K562 (cell line): ENCODE results near the gene MTHFR. TPM values are rescaled to one million over a fixed set of nuclear protein-coding genes. Genes with fewer than 3 reads are reported as not detected.

Source experiments
- CBFA2T3 ChIP-seq: fragments of 450-650 bp; IDR thresholded peaks from 2 replicates; pipeline ENCODE4 v1.6.1; 2017
- CXXC5 ChIP-seq: fragments of 250-450 bp; sonication (Bioruptor Pico); IDR thresholded peaks from 2 replicates; pipeline ENCODE4 v1.8.0; 2022; ENCODE audit warnings: inconsistent platforms, mild to moderate bottlenecking, moderate library complexity
- HMG20B ChIP-seq: fragments of 250-450 bp; sonication (Bioruptor Pico); IDR thresholded peaks from 2 replicates; pipeline ENCODE4 v1.5.0; 2021; ENCODE audit warnings: mild to moderate bottlenecking
- MCM5 ChIP-seq: fragments of 450-650 bp; IDR thresholded peaks from 2 replicates; pipeline ENCODE4 v1.6.1; 2016; ENCODE audit warnings: low read depth
- NFIC ChIP-seq: fragments of 450-650 bp; IDR thresholded peaks from 2 replicates; pipeline ENCODE4 v1.6.1; 2017; ENCODE audit warnings: mild to moderate bottlenecking, inconsistent platforms
- RAD51 ChIP-seq: fragments of 450-650 bp; IDR thresholded peaks from 2 replicates; pipeline ENCODE4 v1.7.1; 2016; ENCODE audit warnings: low read depth, mild to moderate bottlenecking, borderline replicate concordance
- SMC3 ChIP-seq: conservative IDR thresholded peaks from 2 replicates; pipeline ENCODE4 v1.6.1; 2011; ENCODE audit warnings: low read depth, low read length, improper control_type of control experiment; ENCODE audit not compliant: insufficient read depth
- STAG1 ChIP-seq: sonication (generic); formaldehyde crosslinking; IDR thresholded peaks from 2 replicates; pipeline ENCODE4 v1.5.0; 2020; ENCODE audit warnings: missing genetic modification reagents, borderline replicate concordance
- TBL1XR1 ChIP-seq, 2 experiments: IDR thresholded peaks; 2 replicates each; pipeline ENCODE4 v1.6.1; 2012; ENCODE audit warnings: improper control_type of control experiment in 2 of 2, low read length in 2 of 2, mild to moderate bottlenecking in 1 of 2
- TOE1 ChIP-seq, 2 experiments: fragments of 450-650 bp in 1 of 2; sonication (generic) in 1 of 2; formaldehyde crosslinking in 1 of 2; IDR thresholded peaks; 2 replicates each; pipeline versions ENCODE4 v1.7.1 to v1.8.0; 2016 to 2022; ENCODE audit warnings: borderline replicate concordance in 2 of 2, mild to moderate bottlenecking in 2 of 2, antibody characterized with exemption in 1 of 2, inconsistent platforms in 1 of 2, low read depth in 1 of 2, missing genetic modification reagents in 1 of 2, moderate library complexity in 1 of 2
- ZBTB17 ChIP-seq: fragments of 450-650 bp; formaldehyde crosslinking; IDR thresholded peaks from 2 replicates; pipeline ENCODE4 v1.4.0; 2020; ENCODE audit warnings: mild to moderate bottlenecking
- polyA plus RNA-seq, 8 experiments: library from polyadenylated mRNA; depleted of rRNA in 4 of 8; stranded (reverse) in 5 of 8; unstranded in 3 of 8; fragments of >200 nt; fragmentation: Nextera tagmentation in 2 of 8; fragmentation: Illumina TruSeq in 1 of 8; extraction: Ambion mirVana in 2 of 8; extraction: Trizol in 1 of 8; gene quantifications; 2 replicates each; pipeline versions ENCODE4 v1.2.1 to v1.2.3, GENCODE V29; 2011 to 2014; ENCODE audit warnings: inconsistent platforms in 1 of 8, missing spikeins in 1 of 8
- total RNA-seq, 7 experiments: library from RNA; depleted of rRNA in 6 of 7; stranded (reverse); fragments of >200 nt in 6 of 7; fragmentation: Illumina TruSeq in 2 of 7; extraction: Trizol in 2 of 7; gene quantifications; 2 replicates each; pipeline versions ENCODE4 v1.2.1 to v1.2.3, GENCODE V29; 2011 to 2021; ENCODE audit warnings: low replicate concordance in 1 of 7
- TF ChIP-seq, protein P1 (sequence below): sonication (generic); formaldehyde crosslinking; IDR thresholded peaks from 2 replicates; pipeline ENCODE4 v1.8.1; 2023; ENCODE audit warnings: mild to moderate bottlenecking, missing genetic modification reagents, moderate library complexity
- TF ChIP-seq, protein P2 (sequence below), 2 experiments: fragments of 450-650 bp in 1 of 2; sonication (generic) in 1 of 2; formaldehyde crosslinking in 1 of 2; IDR thresholded peaks in 1 of 2; conservative IDR thresholded peaks in 1 of 2; 2 replicates each; pipeline versions ENCODE4 v1.6.1 to v1.8.1; 2016 to 2023; ENCODE audit warnings: mild to moderate bottlenecking in 2 of 2, moderate library complexity in 2 of 2, inconsistent platforms in 1 of 2, missing genetic modification reagents in 1 of 2
- TF ChIP-seq, protein P3 (sequence below): fragments of 450-650 bp; formaldehyde crosslinking; IDR thresholded peaks from 2 replicates; pipeline ENCODE4 v1.4.0; 2020; ENCODE audit warnings: mild to moderate bottlenecking, moderate library complexity
- TF ChIP-seq, protein P4 (sequence below): sonication (generic); formaldehyde crosslinking; IDR thresholded peaks from 2 replicates; pipeline ENCODE4 v1.8.1; 2023; ENCODE audit warnings: mild to moderate bottlenecking, missing genetic modification reagents
- TF ChIP-seq, protein P5 (sequence below), 2 experiments: IDR thresholded peaks in 1 of 2; conservative IDR thresholded peaks in 1 of 2; 2 replicates each; pipeline ENCODE4 v1.6.1; 2016; ENCODE audit warnings: low read depth in 2 of 2, mild to moderate bottlenecking in 1 of 2, missing compliant biosample characterization in 1 of 2, missing genetic modification characterization in 1 of 2, moderate library complexity in 1 of 2

Gene MTHFR
- total and polyA plus RNA-seq, 9 of the 15 experiments (the other 6 are each of a cell fraction or from before 2014, with no cell fraction given): 5.0 to 104 (median 62.6) TPM

DNA sequence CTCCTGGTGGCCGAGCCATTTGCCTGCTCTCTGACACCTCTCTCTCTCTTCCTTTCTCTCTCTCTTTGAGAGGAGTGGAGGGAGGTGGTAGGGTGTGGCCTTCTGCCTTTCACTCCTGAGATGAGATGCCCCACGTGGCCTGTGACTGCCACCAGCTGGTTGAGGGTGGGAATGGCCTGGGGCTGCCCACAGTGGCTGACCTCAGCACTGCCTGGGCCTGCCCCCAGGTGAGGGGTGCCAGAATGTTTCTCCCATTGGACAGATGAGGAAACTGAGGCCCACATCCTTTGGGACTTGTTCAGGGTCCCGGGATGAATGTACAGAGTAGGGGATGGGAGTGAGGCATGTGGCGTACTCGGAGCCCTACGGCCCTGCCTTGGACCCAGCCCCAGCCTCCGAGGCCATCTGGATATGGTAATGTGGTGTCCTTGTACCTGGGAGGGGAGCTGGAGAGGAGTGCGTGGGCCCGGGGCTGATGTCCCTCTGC lies 56.5 kb downstream of the MTHFR start (continued):
- TF ChIP-seq, protein P1, sequence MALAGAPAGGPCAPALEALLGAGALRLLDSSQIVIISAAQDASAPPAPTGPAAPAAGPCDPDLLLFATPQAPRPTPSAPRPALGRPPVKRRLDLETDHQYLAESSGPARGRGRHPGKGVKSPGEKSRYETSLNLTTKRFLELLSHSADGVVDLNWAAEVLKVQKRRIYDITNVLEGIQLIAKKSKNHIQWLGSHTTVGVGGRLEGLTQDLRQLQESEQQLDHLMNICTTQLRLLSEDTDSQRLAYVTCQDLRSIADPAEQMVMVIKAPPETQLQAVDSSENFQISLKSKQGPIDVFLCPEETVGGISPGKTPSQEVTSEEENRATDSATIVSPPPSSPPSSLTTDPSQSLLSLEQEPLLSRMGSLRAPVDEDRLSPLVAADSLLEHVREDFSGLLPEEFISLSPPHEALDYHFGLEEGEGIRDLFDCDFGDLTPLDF (CRISPR knock-in tag): no peak
- TF ChIP-seq CBFA2T3: 0 out of 2 replicates have a peak, but pooled peaks have one; percentile 8
- TF ChIP-seq, protein P2, sequence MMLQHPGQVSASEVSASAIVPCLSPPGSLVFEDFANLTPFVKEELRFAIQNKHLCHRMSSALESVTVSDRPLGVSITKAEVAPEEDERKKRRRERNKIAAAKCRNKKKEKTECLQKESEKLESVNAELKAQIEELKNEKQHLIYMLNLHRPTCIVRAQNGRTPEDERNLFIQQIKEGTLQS (IDR thresholded peaks at IDR 0.05): no peak
- TF ChIP-seq, protein P2 (CRISPR knock-in tag; conservative IDR thresholded peaks at IDR 0.05): 0 out of 2 replicates have a peak, but pooled peaks have one; percentile 50
- no peak for TF ChIP-seq MCM5
- 0 out of 2 replicates have a peak, but pooled peaks have one; percentile 46 for TF ChIP-seq ZBTB17 (CRISPR knock-in tag)
- TF ChIP-seq HMG20B (CRISPR knock-in tag): no peak
- peak; percentile 56 for TF ChIP-seq RAD51
- TF ChIP-seq, protein P3, sequence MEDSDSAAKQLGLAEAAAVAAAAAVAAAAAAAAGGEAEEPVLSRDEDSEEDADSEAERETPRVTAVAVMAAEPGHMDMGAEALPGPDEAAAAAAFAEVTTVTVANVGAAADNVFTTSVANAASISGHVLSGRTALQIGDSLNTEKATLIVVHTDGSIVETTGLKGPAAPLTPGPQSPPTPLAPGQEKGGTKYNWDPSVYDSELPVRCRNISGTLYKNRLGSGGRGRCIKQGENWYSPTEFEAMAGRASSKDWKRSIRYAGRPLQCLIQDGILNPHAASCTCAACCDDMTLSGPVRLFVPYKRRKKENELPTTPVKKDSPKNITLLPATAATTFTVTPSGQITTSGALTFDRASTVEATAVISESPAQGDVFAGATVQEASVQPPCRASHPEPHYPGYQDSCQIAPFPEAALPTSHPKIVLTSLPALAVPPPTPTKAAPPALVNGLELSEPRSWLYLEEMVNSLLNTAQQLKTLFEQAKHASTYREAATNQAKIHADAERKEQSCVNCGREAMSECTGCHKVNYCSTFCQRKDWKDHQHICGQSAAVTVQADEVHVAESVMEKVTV (CRISPR knock-in tag): peak; percentile 93
- TF ChIP-seq, protein P4, sequence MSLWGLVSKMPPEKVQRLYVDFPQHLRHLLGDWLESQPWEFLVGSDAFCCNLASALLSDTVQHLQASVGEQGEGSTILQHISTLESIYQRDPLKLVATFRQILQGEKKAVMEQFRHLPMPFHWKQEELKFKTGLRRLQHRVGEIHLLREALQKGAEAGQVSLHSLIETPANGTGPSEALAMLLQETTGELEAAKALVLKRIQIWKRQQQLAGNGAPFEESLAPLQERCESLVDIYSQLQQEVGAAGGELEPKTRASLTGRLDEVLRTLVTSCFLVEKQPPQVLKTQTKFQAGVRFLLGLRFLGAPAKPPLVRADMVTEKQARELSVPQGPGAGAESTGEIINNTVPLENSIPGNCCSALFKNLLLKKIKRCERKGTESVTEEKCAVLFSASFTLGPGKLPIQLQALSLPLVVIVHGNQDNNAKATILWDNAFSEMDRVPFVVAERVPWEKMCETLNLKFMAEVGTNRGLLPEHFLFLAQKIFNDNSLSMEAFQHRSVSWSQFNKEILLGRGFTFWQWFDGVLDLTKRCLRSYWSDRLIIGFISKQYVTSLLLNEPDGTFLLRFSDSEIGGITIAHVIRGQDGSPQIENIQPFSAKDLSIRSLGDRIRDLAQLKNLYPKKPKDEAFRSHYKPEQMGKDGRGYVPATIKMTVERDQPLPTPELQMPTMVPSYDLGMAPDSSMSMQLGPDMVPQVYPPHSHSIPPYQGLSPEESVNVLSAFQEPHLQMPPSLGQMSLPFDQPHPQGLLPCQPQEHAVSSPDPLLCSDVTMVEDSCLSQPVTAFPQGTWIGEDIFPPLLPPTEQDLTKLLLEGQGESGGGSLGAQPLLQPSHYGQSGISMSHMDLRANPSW: peak; percentile 78; the same call in 1 of the 2 replicates
- TF ChIP-seq TOE1 (IDR thresholded peaks at IDR 0.05; ENCODE audit: borderline replicate concordance): peak; percentile 58; the same call in 1 of the 2 replicates
- TF ChIP-seq TOE1 (CRISPR knock-in tag; IDR thresholded peaks at IDR 0.05; ENCODE audit: borderline replicate concordance, low read depth): no peak
- TF ChIP-seq, protein P5, sequence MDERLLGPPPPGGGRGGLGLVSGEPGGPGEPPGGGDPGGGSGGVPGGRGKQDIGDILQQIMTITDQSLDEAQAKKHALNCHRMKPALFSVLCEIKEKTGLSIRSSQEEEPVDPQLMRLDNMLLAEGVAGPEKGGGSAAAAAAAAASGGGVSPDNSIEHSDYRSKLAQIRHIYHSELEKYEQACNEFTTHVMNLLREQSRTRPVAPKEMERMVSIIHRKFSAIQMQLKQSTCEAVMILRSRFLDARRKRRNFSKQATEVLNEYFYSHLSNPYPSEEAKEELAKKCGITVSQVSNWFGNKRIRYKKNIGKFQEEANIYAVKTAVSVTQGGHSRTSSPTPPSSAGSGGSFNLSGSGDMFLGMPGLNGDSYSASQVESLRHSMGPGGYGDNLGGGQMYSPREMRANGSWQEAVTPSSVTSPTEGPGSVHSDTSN (CRISPR knock-in tag; IDR thresholded peaks at IDR 0.05; ENCODE audit: low read depth): no peak
- TF ChIP-seq, protein P5 (tag; conservative IDR thresholded peaks at IDR 0.05; ENCODE audit: low read depth): 0 out of 2 replicates have a peak, but pooled peaks have one; percentile 9
- TF ChIP-seq TBL1XR1 (IDR thresholded peaks at IDR 0.05; ENCODE audit: low read length in 2 of 2): peak; percentile 20 to 41; a peak in 1 of 4 replicates
- peak; percentile 61 for TF ChIP-seq CXXC5 (CRISPR knock-in tag)
- TF ChIP-seq STAG1 (CRISPR knock-in tag): peak; percentile 71; the same call in 1 of the 2 replicates
- peak; percentile 92 for TF ChIP-seq SMC3
- TF ChIP-seq NFIC: peak; percentile 48
